Hepatocyte (in vitro differentiated cells): Measurements from ENCODE around the gene MYH11. TPM values are rescaled to one million over a fixed set of nuclear protein-coding genes. Genes with fewer than 3 reads are reported as not detected.

ENCODE experiments used
- DNase-seq: peaks from one replicate; pipeline ENCODE4 v3.0.0-alpha.2; 2016; ENCODE audit warnings: low spot score
- H2AFZ ChIP-seq: fragments of 200-600 bp; sonication (generic); 2 replicates; pipeline ENCODE4 v1.6.0; 2016; ENCODE audit warnings: antibody characterized with exemption, mild to moderate bottlenecking
- H3K27ac ChIP-seq: fragments of 200-600 bp; sonication (generic); 2 replicates; pipeline ENCODE4 v1.5.1; 2016; ENCODE audit warnings: mild to moderate bottlenecking
- H3K27me3 ChIP-seq: fragments of 200-600 bp; sonication (generic); 2 replicates; pipeline ENCODE4 v1.6.1; 2016
- H3K36me3 ChIP-seq: fragments of 200-600 bp; sonication (generic); replicated peaks from 2 replicates; pipeline ENCODE4 v1.5.1; 2016; ENCODE audit warnings: low read depth; ENCODE audit not compliant: insufficient read depth
- H3K4me1 ChIP-seq: fragments of 200-600 bp; sonication (generic); 2 replicates; pipeline ENCODE4 v1.5.1; 2016; ENCODE audit warnings: mild to moderate bottlenecking, moderate library complexity; ENCODE audit not compliant: insufficient read depth
- H3K4me2 ChIP-seq: fragments of 200-600 bp; sonication (generic); 2 replicates; pipeline ENCODE4 v1.6.0; 2016
- H3K4me3 ChIP-seq: fragments of 200-600 bp; sonication (generic); 2 replicates; pipeline ENCODE4 v1.5.1; 2016; ENCODE audit warnings: mild to moderate bottlenecking
- H3K79me2 ChIP-seq: fragments of 200-600 bp; sonication (generic); 2 replicates; pipeline ENCODE4 v1.6.0; 2017; ENCODE audit warnings: mild to moderate bottlenecking
- H3K9me2 ChIP-seq: fragments of 200-600 bp; sonication (generic); replicated peaks from 2 replicates; pipeline ENCODE4 v1.6.0; 2017; ENCODE audit warnings: mild to moderate bottlenecking; ENCODE audit not compliant: insufficient read depth
- H3K9me3 ChIP-seq: fragments of 200-600 bp; sonication (generic); 2 replicates; pipeline ENCODE4 v1.5.1; 2016; ENCODE audit warnings: low read depth, mild to moderate bottlenecking
- H4K20me1 ChIP-seq: fragments of 200-600 bp; sonication (generic); 2 replicates; pipeline ENCODE4 v1.6.0; 2016; ENCODE audit warnings: mild to moderate bottlenecking; ENCODE audit not compliant: insufficient read depth, poor library complexity, severe bottlenecking
- EZH2 ChIP-seq: fragments of 200-600 bp; sonication (generic); IDR thresholded peaks from 2 replicates; pipeline ENCODE4 v1.6.1; 2016; ENCODE audit warnings: antibody characterized with exemption, mild to moderate bottlenecking, borderline replicate concordance
- EZH2phosphoT487 ChIP-seq: fragments of 200-600 bp; sonication (generic); IDR thresholded peaks from one replicate; pipeline ENCODE4 v1.6.1; 2018; ENCODE audit warnings: antibody characterized with exemption, mild to moderate bottlenecking, low read depth, moderate library complexity; ENCODE audit not compliant: unreplicated experiment, severe bottlenecking
- WGBS: methylation state at CpG from one replicate; pipeline ENCODE4 v1.1.6; 2016; ENCODE audit warnings: low lambda C conversion rate; ENCODE audit errors: missing lambda C conversion rate; 5-methylcytosine and 5-hydroxymethylcytosine counted together
- polyA plus RNA-seq: library from polyadenylated mRNA; unstranded; fragments of >200 nt; fragmentation: Nextera tagmentation; extraction: Ambion mirVana; gene quantifications from 2 replicates; pipeline ENCODE4 v1.2.1, GENCODE V29; 2016
- total RNA-seq: library from RNA; depleted of rRNA; stranded (reverse); fragments of >200 nt; gene quantifications from 2 replicates; pipeline ENCODE4 v1.2.3, GENCODE V29; 2014
- TF ChIP-seq, protein P1 (sequence below): fragments of 200-600 bp; sonication (generic); IDR thresholded peaks from 2 replicates; pipeline ENCODE4 v1.5.1; 2016; ENCODE audit warnings: antibody characterized with exemption, mild to moderate bottlenecking; ENCODE audit not compliant: poor library complexity

MYH11 gene
- total and polyA plus RNA-seq, 2 experiments from 2014 or later, result 0.59 to 5.9 TPM

DNA sequence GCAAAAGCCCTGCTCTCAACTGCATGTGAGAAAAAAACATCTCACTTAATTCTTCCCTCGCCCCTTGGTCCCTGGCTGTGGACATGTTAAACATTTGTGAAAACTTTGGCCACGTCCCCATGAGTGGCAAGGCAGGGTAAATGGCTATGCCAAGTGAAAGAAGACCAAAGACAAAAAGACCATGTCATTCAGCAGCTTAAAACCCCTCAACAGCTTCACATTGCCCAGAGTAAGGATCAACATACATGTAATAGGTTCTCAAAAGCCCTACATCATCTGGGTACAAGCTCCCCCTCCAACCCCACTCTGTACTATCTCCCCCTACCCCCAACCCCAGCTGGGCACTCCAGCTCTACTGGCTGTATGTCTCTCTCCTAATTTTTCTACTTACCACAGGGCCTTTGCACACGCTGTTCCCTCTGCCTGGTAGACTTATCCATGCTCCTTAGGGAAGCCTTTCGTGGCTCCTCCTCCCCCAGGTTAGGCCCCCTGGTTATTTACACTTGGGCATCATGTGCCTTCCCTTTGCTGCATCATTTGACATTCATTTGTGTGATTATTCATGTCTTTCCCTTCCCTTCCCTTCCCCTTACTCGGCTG is 131.1 kb downstream of the MYH11 start:
- Histone ChIP-seq H3K4me3 (no peak overlapping the region), H4K20me1 (no peaks in the 10 kb centered on the region), H2AFZ (no peak overlapping the region), H3K36me3 (no peaks in the 10 kb centered on the region), H3K4me2 (no peak overlapping the region), H3K79me2 (no peaks in the 10 kb centered on the region), H3K9me3 (no peaks in the 10 kb centered on the region), H3K27me3 (no peaks in the 10 kb centered on the region), H3K27ac (no peak overlapping the region), H3K9me2 (no peaks in the 10 kb centered on the region), H3K4me1 (no peaks in the 10 kb centered on the region)
- WGBS, result 91% methylated on average over 5 of the region's 5 CpGs
- TF ChIP-seq EZH2, result no peak
- TF ChIP-seq, protein P1, sequence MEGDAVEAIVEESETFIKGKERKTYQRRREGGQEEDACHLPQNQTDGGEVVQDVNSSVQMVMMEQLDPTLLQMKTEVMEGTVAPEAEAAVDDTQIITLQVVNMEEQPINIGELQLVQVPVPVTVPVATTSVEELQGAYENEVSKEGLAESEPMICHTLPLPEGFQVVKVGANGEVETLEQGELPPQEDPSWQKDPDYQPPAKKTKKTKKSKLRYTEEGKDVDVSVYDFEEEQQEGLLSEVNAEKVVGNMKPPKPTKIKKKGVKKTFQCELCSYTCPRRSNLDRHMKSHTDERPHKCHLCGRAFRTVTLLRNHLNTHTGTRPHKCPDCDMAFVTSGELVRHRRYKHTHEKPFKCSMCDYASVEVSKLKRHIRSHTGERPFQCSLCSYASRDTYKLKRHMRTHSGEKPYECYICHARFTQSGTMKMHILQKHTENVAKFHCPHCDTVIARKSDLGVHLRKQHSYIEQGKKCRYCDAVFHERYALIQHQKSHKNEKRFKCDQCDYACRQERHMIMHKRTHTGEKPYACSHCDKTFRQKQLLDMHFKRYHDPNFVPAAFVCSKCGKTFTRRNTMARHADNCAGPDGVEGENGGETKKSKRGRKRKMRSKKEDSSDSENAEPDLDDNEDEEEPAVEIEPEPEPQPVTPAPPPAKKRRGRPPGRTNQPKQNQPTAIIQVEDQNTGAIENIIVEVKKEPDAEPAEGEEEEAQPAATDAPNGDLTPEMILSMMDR, result no peak
- TF ChIP-seq EZH2phosphoT487, result no peak
- DNase-seq, result no peak

- H3K4me2 ChIP-seq, result no peak overlapping the region
- H3K27ac ChIP-seq, result no peak overlapping the region
- no peak for TF ChIP-seq EZH2phosphoT487
- TF ChIP-seq, protein P1, result no peak
- TF ChIP-seq EZH2, result no peak
- no peaks in the 10 kb centered on the region for H3K9me3 ChIP-seq
- no peaks in the 10 kb centered on the region for H4K20me1 ChIP-seq
- no peak for DNase-seq
- no peaks in the 10 kb centered on the region for H3K79me2 ChIP-seq
- H3K9me2 ChIP-seq, result no peaks in the 10 kb centered on the region
- no peaks in the 10 kb centered on the region for H3K4me1 ChIP-seq
- H2AFZ ChIP-seq, result no peak overlapping the region
- H3K27me3 ChIP-seq, result no peaks in the 10 kb centered on the region
- WGBS, result 97% methylated on average over 7 of the region's 7 CpGs
- H3K4me3 ChIP-seq, result no peak overlapping the region
- H3K36me3 ChIP-seq, result no peaks in the 10 kb centered on the region
Measured at GRCh38 chr16:15723808-15724207, 133.0 kb downstream of the MYH11 start.

DNA sequence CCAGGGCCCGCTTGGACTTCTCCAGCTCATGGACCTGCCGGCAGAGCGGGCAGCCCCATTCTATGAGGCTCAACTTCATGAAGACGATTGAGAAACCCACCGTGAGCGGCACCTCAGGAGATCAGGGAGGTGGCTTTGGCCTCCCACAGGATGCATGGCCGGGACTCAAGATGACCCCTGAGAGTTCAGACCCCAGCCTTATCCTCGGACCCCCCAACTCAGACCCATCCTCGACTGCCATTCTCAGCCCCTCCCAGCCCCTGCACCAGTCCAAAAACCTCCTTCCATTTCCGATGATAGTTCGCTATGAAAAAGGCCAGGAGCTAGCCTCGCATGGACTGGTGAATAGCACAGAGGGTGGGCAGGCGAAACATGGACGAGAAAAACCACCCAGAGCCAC is 135.8 kb downstream of the MYH11 start:
- H3K4me3 ChIP-seq, result no peak overlapping the region
- H4K20me1 ChIP-seq, result no peaks in the 10 kb centered on the region
- no peaks in the 10 kb centered on the region for H3K4me1 ChIP-seq
- H3K27me3 ChIP-seq, result no peaks in the 10 kb centered on the region
- whole genome bisulfite sequencing, result 97% methylated on average over 13 of the region's 14 CpGs
- H3K36me3 ChIP-seq, result no peaks in the 10 kb centered on the region
- H3K9me2 ChIP-seq, result no peaks in the 10 kb centered on the region
- no peaks in the 10 kb centered on the region for H3K79me2 ChIP-seq
- no peak for DNase-seq
- H2AFZ ChIP-seq, result no peak overlapping the region
- no peak overlapping the region for H3K27ac ChIP-seq
- TF ChIP-seq, protein P1, result no peak
- TF ChIP-seq EZH2, result no peak
- no peak for TF ChIP-seq EZH2phosphoT487
- no peak overlapping the region for H3K4me2 ChIP-seq
- H3K9me3 ChIP-seq, result no peaks in the 10 kb centered on the region
